ENCODE measurements around the gene CD300LB.

DNA sequence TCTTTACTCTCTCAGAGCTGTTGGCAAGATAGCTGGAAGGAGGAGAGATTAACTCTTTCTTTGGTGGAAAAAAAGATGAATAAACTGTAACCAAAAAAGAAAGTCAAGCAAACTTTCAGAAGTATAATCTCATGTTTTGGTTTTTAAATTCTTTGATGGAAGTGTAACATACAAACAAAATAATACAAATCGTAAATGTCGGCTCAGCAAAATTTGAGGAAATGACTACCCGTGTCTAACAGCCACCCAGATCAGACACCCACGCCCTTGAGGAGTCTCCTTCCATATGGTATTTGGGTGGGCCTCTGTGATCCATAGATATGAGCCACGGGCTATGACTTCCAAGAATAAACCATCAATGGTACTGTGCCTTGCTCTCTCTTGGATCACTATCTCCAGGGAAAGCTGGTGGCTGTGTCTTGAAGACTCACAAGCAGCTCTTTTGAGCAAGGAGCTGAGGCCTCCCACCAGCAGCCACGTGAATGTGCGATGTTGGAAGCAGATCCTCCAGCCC is 24.2 kb upstream of the CD300LB start:
- TF ChIP-seq SP1 (IDR thresholded peaks at IDR 0.05) = no peak
- TF ChIP-seq PKNOX1 (IDR thresholded peaks at IDR 0.05) = no peak
- TF ChIP-seq FOXM1 (IDR thresholded peaks at IDR 0.05; ENCODE audit: borderline replicate concordance) = no peak
- no peak for TF ChIP-seq NFRKB (IDR thresholded peaks at IDR 0.05)
- no peak for TF ChIP-seq CTBP1 (IDR thresholded peaks at IDR 0.05; ENCODE audit: borderline replicate concordance)
- no peak for TF ChIP-seq ELF4 (IDR thresholded peaks at IDR 0.05)

All from HEK293T (cell line).